Activated naive CD8-positive, alpha-beta T cell treated with anti-CD3 and anti-CD28 coated beads, Interleukin-2, amount 50 U/mL, for 24 hours (primary cell): Measurements from ENCODE around the gene REN.

Source experiments
- ATAC-seq: fragments of 150-1000 bp; cut with Tn5 transposase; one replicate; pipeline ENCODE4 v1.10.0; 2021
- DNase-seq: peaks from one replicate; pipeline ENCODE4 v3.0.0; 2021
- H3K27ac Mint-ChIP-seq: one replicate; pipeline ENCODE4 v1.8.0; 2021; ENCODE audit warnings: mild to moderate bottlenecking, mixed read lengths
- H3K27me3 Mint-ChIP-seq: one replicate; pipeline ENCODE4 v1.8.0; 2021; ENCODE audit warnings: mixed read lengths
- H3K36me3 Mint-ChIP-seq: one replicate; pipeline ENCODE4 v1.8.0; 2021; ENCODE audit warnings: low read depth, mixed read lengths
- H3K4me1 Mint-ChIP-seq: one replicate; pipeline ENCODE4 v1.8.0; 2021; ENCODE audit warnings: mixed read lengths
- H3K4me3 Mint-ChIP-seq: one replicate; pipeline ENCODE4 v1.8.0; 2021; ENCODE audit warnings: mild to moderate bottlenecking, moderate library complexity, mixed read lengths
- H3K9me3 Mint-ChIP-seq: one replicate; pipeline ENCODE4 v1.8.0; 2021; ENCODE audit warnings: mixed read lengths

Gene REN

GRCh38 chr1:204125759-204126351 lies 40.3 kb downstream of the REN start:
- peaks cover 4% of the 10 kb centered on the region for H3K4me1 Mint-ChIP-seq
- ATAC-seq = no peak
- H3K9me3 Mint-ChIP-seq = no peaks in the 10 kb centered on the region
- no peak for DNase-seq
- H3K4me3 Mint-ChIP-seq = no peak overlapping the region
- no peaks in the 10 kb centered on the region for H3K27me3 Mint-ChIP-seq
- no peaks in the 10 kb centered on the region for H3K36me3 Mint-ChIP-seq
- H3K27ac Mint-ChIP-seq = no peak overlapping the region

GRCh38 chr1:204124639-204125038 lies 41.5 kb downstream of the REN start:
- Mint-ChIP-seq H3K4me1 (peaks cover 4% of the 10 kb centered on the region), H3K27ac (no peak overlapping the region), H3K36me3 (no peaks in the 10 kb centered on the region), H3K9me3 (no peaks in the 10 kb centered on the region), H3K27me3 (no peaks in the 10 kb centered on the region), H3K4me3 (no peak overlapping the region)
- no peak for DNase-seq
- ATAC-seq = no peak

- no peak overlapping the region for H3K4me3 Mint-ChIP-seq
- no peaks in the 10 kb centered on the region for H3K4me1 Mint-ChIP-seq
- H3K27me3 Mint-ChIP-seq = no peaks in the 10 kb centered on the region
- no peaks in the 10 kb centered on the region for H3K9me3 Mint-ChIP-seq
- DNase-seq (no peak), ATAC-seq (no peak)
- no peaks in the 10 kb centered on the region for H3K36me3 Mint-ChIP-seq
- no peak overlapping the region for H3K27ac Mint-ChIP-seq
These were observed 42.8 kb downstream of the REN start for GRCh38 chr1:204123376-204123775.

GRCh38 chr1:204121840-204122555 lies 44.1 kb downstream of the REN start:
- H3K4me1 Mint-ChIP-seq = no peaks in the 10 kb centered on the region
- ATAC-seq = no peak
- H3K27ac Mint-ChIP-seq = no peak overlapping the region

GRCh38 chr1:204116539-204116938 lies 49.6 kb downstream of the REN start:
- Mint-ChIP-seq H3K27me3 (no peaks in the 10 kb centered on the region), H3K4me3 (no peak overlapping the region), H3K4me1 (peaks cover 13% of the 10 kb centered on the region), H3K27ac (no peak overlapping the region), H3K9me3 (no peaks in the 10 kb centered on the region), H3K36me3 (no peaks in the 10 kb centered on the region)
- DNase-seq (no peak), ATAC-seq (no peak)

More at GRCh38 chr1:204121840-204122555, 44.1 kb downstream of the REN start:
- DNase-seq = no peak
- H3K27me3 Mint-ChIP-seq = no peaks in the 10 kb centered on the region
- no peaks in the 10 kb centered on the region for H3K9me3 Mint-ChIP-seq
- no peaks in the 10 kb centered on the region for H3K36me3 Mint-ChIP-seq
- no peak overlapping the region for H3K4me3 Mint-ChIP-seq

GRCh38 chr1:204115116-204115515 lies 51.0 kb downstream of the REN start:
- no peaks in the 10 kb centered on the region for H3K9me3 Mint-ChIP-seq
- no peak for DNase-seq
- peaks cover 13% of the 10 kb centered on the region for H3K4me1 Mint-ChIP-seq
- H3K27me3 Mint-ChIP-seq = no peaks in the 10 kb centered on the region
- no peak overlapping the region for H3K4me3 Mint-ChIP-seq
- no peaks in the 10 kb centered on the region for H3K36me3 Mint-ChIP-seq
- H3K27ac Mint-ChIP-seq = no peak overlapping the region
- no peak for ATAC-seq

GRCh38 chr1:204114606-204115005 lies 51.5 kb downstream of the REN start:
- ATAC-seq (no peak), DNase-seq (no peak)
- no peaks in the 10 kb centered on the region for H3K36me3 Mint-ChIP-seq
- H3K27me3 Mint-ChIP-seq = no peaks in the 10 kb centered on the region
- H3K4me3 Mint-ChIP-seq = no peak overlapping the region
- no peak overlapping the region for H3K27ac Mint-ChIP-seq
- H3K9me3 Mint-ChIP-seq = no peaks in the 10 kb centered on the region
- H3K4me1 Mint-ChIP-seq = peaks cover 13% of the 10 kb centered on the region

- H3K27me3 Mint-ChIP-seq = no peaks in the 10 kb centered on the region
- no peaks in the 10 kb centered on the region for H3K9me3 Mint-ChIP-seq
- no peak overlapping the region for H3K27ac Mint-ChIP-seq
- peaks cover 13% of the 10 kb centered on the region for H3K4me1 Mint-ChIP-seq
- ATAC-seq = no peak
- no peak for DNase-seq
- no peak overlapping the region for H3K4me3 Mint-ChIP-seq
- no peaks in the 10 kb centered on the region for H3K36me3 Mint-ChIP-seq
These were observed 52.2 kb downstream of the REN start for GRCh38 chr1:204113896-204114295.

- DNase-seq (no peak), ATAC-seq (no peak)
- Mint-ChIP-seq H3K4me3 (no peak overlapping the region), H3K9me3 (no peaks in the 10 kb centered on the region), H3K27ac (no peak overlapping the region), H3K27me3 (no peaks in the 10 kb centered on the region), H3K4me1 (peaks cover 13% of the 10 kb centered on the region), H3K36me3 (no peaks in the 10 kb centered on the region)
These were observed 53.0 kb downstream of the REN start for GRCh38 chr1:204112876-204113730.

GRCh38 chr1:204110894-204111633 lies 55.1 kb downstream of the REN start:
- no peak overlapping the region for H3K27ac Mint-ChIP-seq
- ATAC-seq = no peak
- no peaks in the 10 kb centered on the region for H3K9me3 Mint-ChIP-seq
- no peak for DNase-seq
- H3K27me3 Mint-ChIP-seq = no peaks in the 10 kb centered on the region
- no peaks in the 10 kb centered on the region for H3K36me3 Mint-ChIP-seq
- peaks cover 13% of the 10 kb centered on the region for H3K4me1 Mint-ChIP-seq
- no peak overlapping the region for H3K4me3 Mint-ChIP-seq

- DNase-seq (no peak), ATAC-seq (no peak)
- H3K9me3 Mint-ChIP-seq = no peaks in the 10 kb centered on the region
- no peak overlapping the region for H3K27ac Mint-ChIP-seq
- no peaks in the 10 kb centered on the region for H3K27me3 Mint-ChIP-seq
- H3K36me3 Mint-ChIP-seq = no peaks in the 10 kb centered on the region
- no peak overlapping the region for H3K4me3 Mint-ChIP-seq
- H3K4me1 Mint-ChIP-seq = peaks cover 17% of the 10 kb centered on the region
These were observed 57.6 kb downstream of the REN start for GRCh38 chr1:204108312-204109141.

GRCh38 chr1:204107892-204108291 lies 58.2 kb downstream of the REN start:
- no peaks in the 10 kb centered on the region for H3K9me3 Mint-ChIP-seq
- no peak overlapping the region for H3K27ac Mint-ChIP-seq
- no peaks in the 10 kb centered on the region for H3K36me3 Mint-ChIP-seq
- no peak overlapping the region for H3K4me3 Mint-ChIP-seq
- peaks cover 23% of the 10 kb centered on the region for H3K4me1 Mint-ChIP-seq
- no peak for ATAC-seq
- no peaks in the 10 kb centered on the region for H3K27me3 Mint-ChIP-seq
- DNase-seq = no peak

GRCh38 chr1:204106825-204107224 lies 59.3 kb downstream of the REN start:
- Mint-ChIP-seq H3K27ac (no peak overlapping the region), H3K27me3 (no peaks in the 10 kb centered on the region), H3K9me3 (no peaks in the 10 kb centered on the region), H3K4me3 (no peak overlapping the region), H3K4me1 (peaks cover 33% of the 10 kb centered on the region), H3K36me3 (no peaks in the 10 kb centered on the region)
- DNase-seq (no peak), ATAC-seq (no peak)

GRCh38 chr1:204105131-204105515 lies 61.0 kb downstream of the REN start:
- peak overlapping the region; percentile 62 for H3K4me3 Mint-ChIP-seq
- DNase-seq (no peak), ATAC-seq (no peak)
- H3K36me3 Mint-ChIP-seq = no peaks in the 10 kb centered on the region
- H3K27me3 Mint-ChIP-seq = no peaks in the 10 kb centered on the region
- peak overlapping the region; percentile 84 for H3K27ac Mint-ChIP-seq
- no peaks in the 10 kb centered on the region for H3K9me3 Mint-ChIP-seq
- peaks cover 36% of the 10 kb centered on the region for H3K4me1 Mint-ChIP-seq
